GM12878 (cell line): ENCODE measurements around the gene MTHFD1. TPM values are rescaled to one million over a fixed set of nuclear protein-coding genes. Genes with fewer than 3 reads are reported as not detected.

Experiments used
- ATAC-seq: fragments of 200-7000 bp; cut with Tn5 transposase; 3 replicates; pipeline ENCODE4 v1.9.1; 2020; ENCODE audit warnings: mild to moderate bottlenecking, moderate library complexity
- BruUV-seq: library from RNA; stranded (reverse); fragments of 400-500 nt; replicated peaks from 2 replicates; lab custom pipeline; 2021; lab: Mats Ljungman, UMichigan
- CTCF ChIA-PET: fragments of 300-600 bp; sonication (Branson Sonifier 250); formaldehyde crosslinking; extraction: SDS; loops from one replicate; lab custom pipeline; 2021; ENCODE audit warnings: inconsistent platforms; lab: Yijun Ruan, JAX
- POLR2A ChIA-PET: fragments of 350-600 bp; formaldehyde crosslinking; extraction: SDS; loops from one replicate; lab custom pipeline; 2021; ENCODE audit warnings: inconsistent platforms; lab: Charles Lee
- RAD21 ChIA-PET: fragments of 300-600 bp; sonication (Branson Sonifier 250); formaldehyde crosslinking; loops from one replicate; lab custom pipeline; 2023; ENCODE audit warnings: antibody characterized with exemption; ENCODE audit not compliant: unreplicated experiment; lab: Charles Lee
- SMC1A ChIA-PET: fragments of 300-600 bp; sonication (Branson Sonifier 250); formaldehyde crosslinking; loops from one replicate; lab custom pipeline; 2023; ENCODE audit not compliant: unreplicated experiment, uncharacterized antibody; lab: Charles Lee
- DNase-seq: peaks from one replicate; pipeline ENCODE4 v3.0.0-alpha.2; 2011; ENCODE audit warnings: low read depth, low spot score
- FAIRE-seq: peaks from 3 replicates; lab custom pipeline; 2011; peaks lifted over from hg19 to GRCh38; lab: Jason Lieb, UNC
- H2AFZ ChIP-seq: 2 replicates; pipeline ENCODE4 v1.6.0; 2011; ENCODE audit warnings: low read depth, low read length, control low read depth; ENCODE audit not compliant: control insufficient read depth
- H3K27ac ChIP-seq: 2 replicates; pipeline ENCODE4 v1.5.1; 2011; ENCODE audit warnings: control low read depth; ENCODE audit not compliant: control insufficient read depth, insufficient read depth
- H3K27me3 ChIP-seq, 2 experiments: replicated peaks in 1 of 2; 2 replicates each; pipeline versions ENCODE4 v1.6.0 to v1.6.1; 2011; ENCODE audit warnings: low read length in 1 of 2; ENCODE audit not compliant: control insufficient read depth in 2 of 2, insufficient read depth in 2 of 2
- H3K36me3 ChIP-seq, 2 experiments: 2 replicates each; pipeline ENCODE4 v1.5.1; 2011; ENCODE audit warnings: low read length in 1 of 2; ENCODE audit not compliant: control insufficient read depth in 2 of 2, insufficient read depth in 2 of 2
- H3K4me1 ChIP-seq: 2 replicates; pipeline ENCODE4 v1.6.1; 2011; ENCODE audit warnings: mild to moderate bottlenecking, low read length, moderate library complexity, mixed read lengths; ENCODE audit not compliant: control insufficient read depth, insufficient read depth
- H3K4me2 ChIP-seq: 2 replicates; pipeline ENCODE4 v1.6.0; 2011; ENCODE audit warnings: control low read depth; ENCODE audit not compliant: control insufficient read depth, insufficient read depth
- H3K4me3 ChIP-seq: fragments of 200-600 bp; sonication (generic); 2 replicates; pipeline ENCODE4 v1.5.1; 2016
- H3K79me2 ChIP-seq: 2 replicates; pipeline ENCODE4 v1.6.0; 2011; ENCODE audit warnings: low read length; ENCODE audit not compliant: control insufficient read depth, insufficient read depth
- H3K9ac ChIP-seq: 2 replicates; pipeline ENCODE4 v1.8.0; 2011; ENCODE audit warnings: low read length, control low read depth, mixed read lengths; ENCODE audit not compliant: control insufficient read depth, insufficient read depth
- H3K9me3 ChIP-seq: replicated peaks from 3 replicates; pipeline ENCODE4 v1.5.1; 2011; ENCODE audit warnings: mild to moderate bottlenecking, low read length; ENCODE audit not compliant: control insufficient read depth, insufficient read depth
- H4K20me1 ChIP-seq: 2 replicates; pipeline ENCODE4 v1.6.0; 2011; ENCODE audit not compliant: control insufficient read depth, insufficient read depth
- BRCA1 ChIP-seq: IDR thresholded peaks from 2 replicates; pipeline ENCODE4 v1.6.1; 2011; ENCODE audit warnings: low read depth, low read length, improper control_type of control experiment
- DPF2 ChIP-seq: fragments of 450-650 bp; IDR thresholded peaks from 2 replicates; pipeline ENCODE4 v1.6.1; 2017; ENCODE audit warnings: mild to moderate bottlenecking
- ESRRA ChIP-seq: IDR thresholded peaks from 2 replicates; pipeline ENCODE4 v1.6.1; 2012; ENCODE audit warnings: mild to moderate bottlenecking, low read length, improper control_type of control experiment
- FOXM1 ChIP-seq: IDR thresholded peaks from 2 replicates; pipeline ENCODE4 v1.6.1; 2012; ENCODE audit warnings: low read depth, mild to moderate bottlenecking, inconsistent platforms, low read length, moderate library complexity
- NFIC ChIP-seq: IDR thresholded peaks from 2 replicates; pipeline ENCODE4 v1.6.1; 2012; ENCODE audit warnings: low read depth, mild to moderate bottlenecking, inconsistent platforms, low read length, moderate library complexity
- NFYA ChIP-seq: IDR thresholded peaks from 2 replicates; pipeline ENCODE4 v1.6.1; 2011; ENCODE audit warnings: low read depth, mild to moderate bottlenecking, low read length, improper control_type of control experiment, borderline replicate concordance
- POLR2AphosphoS2 ChIP-seq: IDR thresholded peaks from 2 replicates; pipeline ENCODE4 v1.6.1; 2011; ENCODE audit warnings: low read depth, mild to moderate bottlenecking, low read length, improper control_type of control experiment, moderate library complexity
- SIX5 ChIP-seq: IDR thresholded peaks from 2 replicates; pipeline ENCODE4 v1.6.1; 2011; ENCODE audit warnings: mild to moderate bottlenecking, low read depth, low read length, moderate library complexity; ENCODE audit not compliant: severe bottlenecking
- STAT1 ChIP-seq: fragments of 450-650 bp; conservative IDR thresholded peaks from 2 replicates; pipeline ENCODE4 v1.6.1; 2014; ENCODE audit warnings: antibody characterized with exemption, mild to moderate bottlenecking
- STAT3 ChIP-seq: IDR thresholded peaks from 2 replicates; pipeline ENCODE4 v1.6.1; 2011; ENCODE audit warnings: low read depth, low read length, improper control_type of control experiment
- YBX1 ChIP-seq: fragments of 450-650 bp; IDR thresholded peaks from 2 replicates; pipeline ENCODE4 v1.6.1; 2016; ENCODE audit warnings: antibody characterized with exemption
- ZNF384 ChIP-seq: IDR thresholded peaks from 2 replicates; pipeline ENCODE4 v1.6.1; 2012; ENCODE audit warnings: low read depth, mild to moderate bottlenecking, low read length, improper control_type of control experiment, borderline replicate concordance
- ZZZ3 ChIP-seq: IDR thresholded peaks from 2 replicates; pipeline ENCODE4 v1.6.1; 2011; ENCODE audit warnings: low read depth; ENCODE audit not compliant: control insufficient read depth, insufficient read length
- WGBS: methylation state at CpG from one replicate; pipeline ENCODE4 v1.1.6; 2016; ENCODE audit warnings: low lambda C conversion rate; ENCODE audit not compliant: insufficient replicate concordance, insufficient coverage; ENCODE audit errors: missing lambda C conversion rate; 5-methylcytosine and 5-hydroxymethylcytosine counted together
- in situ Hi-C: fragments of 300-500 bp; cut with MboI; formaldehyde crosslinking; loops from 9 replicates; pipeline ENCODE4 v1.14.3; 2018; ENCODE audit warnings: mixed read lengths
- intact Hi-C: fragments of 100-400 bp; cut with micrococcal nuclease; formaldehyde crosslinking; loops from one replicate; pipeline ENCODE4 v1.14.2; 2022; ENCODE audit not compliant: unreplicated experiment
- polyA plus RNA-seq, 11 experiments: library from polyadenylated mRNA; depleted of rRNA in 4 of 11; unstranded in 6 of 11; stranded (reverse) in 5 of 11; fragments of >200 nt; fragmentation: Nextera tagmentation in 4 of 11; fragmentation: Illumina TruSeq in 1 of 11; extraction: Ambion mirVana in 4 of 11; extraction: Trizol in 1 of 11; gene quantifications; 1 replicate in 1 of 11; 2 replicates in 10 of 11; pipeline versions ENCODE4 v1.2.1 to v1.2.3, GENCODE V29; 2011 to 2016; ENCODE audit warnings: inconsistent platforms in 2 of 11, missing spikeins in 2 of 11, low read depth in 1 of 11
- total RNA-seq, 4 experiments: library from RNA; depleted of rRNA in 3 of 4; stranded (reverse); fragments of >200 nt in 3 of 4; fragmentation: Illumina TruSeq in 1 of 4; extraction: Trizol in 1 of 4; gene quantifications; 2 replicates each; pipeline versions ENCODE4 v1.2.1 to v1.2.3, GENCODE V29; 2013 to 2021
- TF ChIP-seq, protein P1 (sequence below): fragments of 450-650 bp; IDR thresholded peaks from 2 replicates; pipeline ENCODE4 v1.6.1; 2017; ENCODE audit warnings: mild to moderate bottlenecking, moderate library complexity
- TF ChIP-seq, protein P2 (sequence below): IDR thresholded peaks from 2 replicates; pipeline ENCODE4 v1.6.1; 2011; ENCODE audit warnings: mild to moderate bottlenecking, low read depth, low read length, moderate library complexity; ENCODE audit not compliant: insufficient replicate concordance
- TF ChIP-seq, protein P3 (sequence below): IDR thresholded peaks from 2 replicates; pipeline ENCODE4 v1.6.1; 2012; ENCODE audit warnings: low read depth, low read length, improper control_type of control experiment

Gene MTHFD1
- total and polyA plus RNA-seq, 10 of the 15 experiments (the other 5 are each of a cell fraction or from before 2014, with no cell fraction given) = 99.3 to 310 (median 173) TPM

DNA sequence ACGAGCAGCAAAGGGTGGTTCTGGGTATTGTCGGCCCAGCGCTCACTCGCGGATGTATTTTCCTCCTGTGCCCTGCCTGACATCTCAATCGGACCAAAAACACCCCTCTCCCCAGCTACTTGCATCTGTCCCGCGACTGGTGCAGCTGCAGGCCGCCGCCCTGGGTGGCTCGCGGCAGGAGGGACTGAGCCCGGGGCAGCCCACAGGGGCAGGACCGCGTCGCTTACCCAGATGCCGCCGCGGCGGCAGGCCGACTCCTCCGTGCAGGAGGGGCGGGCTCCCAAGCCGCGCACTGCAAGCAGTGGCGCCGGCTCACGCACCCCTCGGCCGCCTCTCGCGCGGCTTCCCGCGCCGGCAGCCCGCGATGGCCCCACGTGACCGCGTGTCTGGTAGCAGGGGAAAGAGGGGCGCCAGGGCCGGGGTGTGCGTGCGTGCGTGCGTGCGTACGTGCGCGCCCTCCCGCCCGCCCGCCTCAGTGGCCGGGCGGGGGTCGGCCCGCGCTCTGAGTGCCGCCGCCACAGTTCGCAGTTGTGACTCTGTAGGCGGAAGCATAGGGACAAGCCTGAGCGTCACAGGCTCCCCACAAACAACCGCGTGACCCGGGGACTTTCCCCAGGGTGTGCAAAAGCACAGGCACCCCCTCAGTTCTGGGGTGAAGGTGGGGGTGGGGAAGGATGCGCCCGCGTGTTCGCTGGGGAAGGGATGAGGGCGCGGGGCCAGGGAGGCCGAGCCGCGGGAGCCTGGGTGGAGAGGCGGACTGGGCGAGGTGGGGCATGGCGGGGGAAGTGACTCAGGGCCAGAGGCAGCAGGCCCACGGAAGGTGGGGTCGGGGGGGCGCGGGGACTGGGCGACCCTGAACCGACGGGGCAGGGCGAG is 115.5 kb downstream of the MTHFD1 start, which contains the start of gene ZBTB25:
TSS of gene ZBTB25 (minus strand) at position 405 of the 876 bp plus-strand sequence. CDS start 13,305 bp downstream, outside the sequence.
- intact Hi-C loops = loop anchor here (2.0 kb wide), 3 partner anchors 25 to 115 kb away; partner anchors contain the start of genes HSPA2 and MTHFD1
- Histone ChIP-seq H3K4me2 (peak within 1 kb of the TSS; percentile 70), H4K20me1 (no peaks in the 10 kb centered on the region), H3K4me3 (peak within 1 kb of the TSS; percentile 91), H3K27me3 (no peaks in the 10 kb centered on the region), H3K79me2 (peaks cover 96% of the 10 kb centered on the region), H3K4me1 (peaks cover 6% of the 10 kb centered on the region), H3K9ac (peak within 1 kb of the TSS; percentile 97), H3K9me3 (no peaks in the 10 kb centered on the region), H3K27ac (peak within 1 kb of the TSS; percentile 98), H2AFZ (peak within 1 kb of the TSS; percentile 53), H3K36me3 (no peaks in the 10 kb centered on the region)
- DNase-seq (peak; percentile 83), ATAC-seq (peak; percentile 71), FAIRE-seq (no peak)
- BruUV-seq = no TSS peak
- under 1% methylated on average over 54 of the region's 87 CpGs for WGBS
- in situ Hi-C loops = no loop called here
- POLR2A ChIA-PET = interaction anchor here (1.1 to 2.7 kb wide), 6 partner anchors 13 to 116 kb away, joined by 3 to 14 read pairs (median 6); partner anchors contain the start of gene MTHFD1
- SMC1A ChIA-PET = interaction anchor here (1.1 to 3.6 kb wide), 7 partner anchors 7 to 112 kb away, joined by 3 to 29 read pairs (median 8); partner anchors contain the start of gene AKAP5
- RAD21 ChIA-PET = interaction anchor here (0.9 to 2.9 kb wide), 10 partner anchors 7 to 151 kb away, joined by 3 to 12 read pairs (median 6); partner anchors contain the start of gene MTHFD1
- CTCF ChIA-PET = interaction anchor here (0.8 to 3.5 kb wide), 7 partner anchors 7 to 133 kb away, joined by 3 to 37 read pairs (median 4); partner anchors contain the start of gene HSPA2
- TF ChIP-seq ZNF384 = no peak
- no peak for TF ChIP-seq NFYA
- no peak for TF ChIP-seq STAT1
- no peak for TF ChIP-seq YBX1
- TF ChIP-seq DPF2 = 0 out of 2 replicates have a peak, but pooled peaks have one; percentile 20
- no peak for TF ChIP-seq ZZZ3
- peak; percentile 80 for TF ChIP-seq POLR2AphosphoS2
- no peak; the same call in 1 of the 2 replicates for TF ChIP-seq NFIC
- TF ChIP-seq, protein P1, sequence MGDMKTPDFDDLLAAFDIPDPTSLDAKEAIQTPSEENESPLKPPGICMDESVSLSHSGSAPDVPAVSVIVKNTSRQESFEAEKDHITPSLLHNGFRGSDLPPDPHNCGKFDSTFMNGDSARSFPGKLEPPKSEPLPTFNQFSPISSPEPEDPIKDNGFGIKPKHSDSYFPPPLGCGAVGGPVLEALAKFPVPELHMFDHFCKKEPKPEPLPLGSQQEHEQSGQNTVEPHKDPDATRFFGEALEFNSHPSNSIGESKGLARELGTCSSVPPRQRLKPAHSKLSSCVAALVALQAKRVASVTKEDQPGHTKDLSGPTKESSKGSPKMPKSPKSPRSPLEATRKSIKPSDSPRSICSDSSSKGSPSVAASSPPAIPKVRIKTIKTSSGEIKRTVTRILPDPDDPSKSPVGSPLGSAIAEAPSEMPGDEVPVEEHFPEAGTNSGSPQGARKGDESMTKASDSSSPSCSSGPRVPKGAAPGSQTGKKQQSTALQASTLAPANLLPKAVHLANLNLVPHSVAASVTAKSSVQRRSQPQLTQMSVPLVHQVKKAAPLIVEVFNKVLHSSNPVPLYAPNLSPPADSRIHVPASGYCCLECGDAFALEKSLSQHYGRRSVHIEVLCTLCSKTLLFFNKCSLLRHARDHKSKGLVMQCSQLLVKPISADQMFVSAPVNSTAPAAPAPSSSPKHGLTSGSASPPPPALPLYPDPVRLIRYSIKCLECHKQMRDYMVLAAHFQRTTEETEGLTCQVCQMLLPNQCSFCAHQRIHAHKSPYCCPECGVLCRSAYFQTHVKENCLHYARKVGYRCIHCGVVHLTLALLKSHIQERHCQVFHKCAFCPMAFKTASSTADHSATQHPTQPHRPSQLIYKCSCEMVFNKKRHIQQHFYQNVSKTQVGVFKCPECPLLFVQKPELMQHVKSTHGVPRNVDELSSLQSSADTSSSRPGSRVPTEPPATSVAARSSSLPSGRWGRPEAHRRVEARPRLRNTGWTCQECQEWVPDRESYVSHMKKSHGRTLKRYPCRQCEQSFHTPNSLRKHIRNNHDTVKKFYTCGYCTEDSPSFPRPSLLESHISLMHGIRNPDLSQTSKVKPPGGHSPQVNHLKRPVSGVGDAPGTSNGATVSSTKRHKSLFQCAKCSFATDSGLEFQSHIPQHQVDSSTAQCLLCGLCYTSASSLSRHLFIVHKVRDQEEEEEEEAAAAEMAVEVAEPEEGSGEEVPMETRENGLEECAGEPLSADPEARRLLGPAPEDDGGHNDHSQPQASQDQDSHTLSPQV = peak; percentile 72; the same call in 1 of the 2 replicates
- TF ChIP-seq SIX5 = no peak
- TF ChIP-seq FOXM1 = no peak
- no peak; the same call in 1 of the 2 replicates for TF ChIP-seq ESRRA
- no peak for TF ChIP-seq STAT3
- TF ChIP-seq, protein P2, sequence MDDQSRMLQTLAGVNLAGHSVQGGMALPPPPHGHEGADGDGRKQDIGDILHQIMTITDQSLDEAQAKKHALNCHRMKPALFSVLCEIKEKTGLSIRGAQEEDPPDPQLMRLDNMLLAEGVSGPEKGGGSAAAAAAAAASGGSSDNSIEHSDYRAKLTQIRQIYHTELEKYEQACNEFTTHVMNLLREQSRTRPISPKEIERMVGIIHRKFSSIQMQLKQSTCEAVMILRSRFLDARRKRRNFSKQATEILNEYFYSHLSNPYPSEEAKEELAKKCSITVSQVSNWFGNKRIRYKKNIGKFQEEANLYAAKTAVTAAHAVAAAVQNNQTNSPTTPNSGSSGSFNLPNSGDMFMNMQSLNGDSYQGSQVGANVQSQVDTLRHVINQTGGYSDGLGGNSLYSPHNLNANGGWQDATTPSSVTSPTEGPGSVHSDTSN = no peak
- peak; percentile 76; the same call in 1 of the 2 replicates for TF ChIP-seq BRCA1
- TF ChIP-seq, protein P3, sequence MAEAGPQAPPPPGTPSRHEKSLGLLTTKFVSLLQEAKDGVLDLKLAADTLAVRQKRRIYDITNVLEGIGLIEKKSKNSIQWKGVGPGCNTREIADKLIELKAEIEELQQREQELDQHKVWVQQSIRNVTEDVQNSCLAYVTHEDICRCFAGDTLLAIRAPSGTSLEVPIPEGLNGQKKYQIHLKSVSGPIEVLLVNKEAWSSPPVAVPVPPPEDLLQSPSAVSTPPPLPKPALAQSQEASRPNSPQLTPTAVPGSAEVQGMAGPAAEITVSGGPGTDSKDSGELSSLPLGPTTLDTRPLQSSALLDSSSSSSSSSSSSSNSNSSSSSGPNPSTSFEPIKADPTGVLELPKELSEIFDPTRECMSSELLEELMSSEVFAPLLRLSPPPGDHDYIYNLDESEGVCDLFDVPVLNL = peak; percentile 69
